ENCODE measurements around the gene ACTR1B.

Gene ACTR1B

GRCh38 chr2:97662386-97662894 is 1.4 kb downstream of the ACTR1B start:
- no peak for ATAC-seq

GRCh38 chr2:97661927-97662326 is 1.9 kb downstream of the ACTR1B start:
- TF ChIP-seq CSRNP3 (CRISPR knock-in tag; IDR thresholded peaks at IDR 0.05) (no peak), ZNF565 (CRISPR knock-in tag; conservative IDR thresholded peaks at IDR 0.05; ENCODE audit: low read depth) (no peak), ZC3H10 (CRISPR knock-in tag; IDR thresholded peaks at IDR 0.05) (no peak), ARNTL (CRISPR knock-in tag; IDR thresholded peaks at IDR 0.05; ENCODE audit: borderline replicate concordance, low read depth) (no peak), BACH2 (CRISPR knock-in tag; IDR thresholded peaks at IDR 0.05; ENCODE audit: borderline replicate concordance) (no peak), PPARA (CRISPR knock-in tag; IDR thresholded peaks at IDR 0.05; ENCODE audit: borderline replicate concordance) (no peak), ZFP30 (CRISPR knock-in tag; IDR thresholded peaks at IDR 0.05) (no peak), OSR1 (CRISPR knock-in tag; IDR thresholded peaks at IDR 0.05) (no peak), RARB (CRISPR knock-in tag; IDR thresholded peaks at IDR 0.05) (no peak), TOX (CRISPR knock-in tag; IDR thresholded peaks at IDR 0.05; ENCODE audit: borderline replicate concordance) (no peak), CSDC2 (CRISPR knock-in tag; IDR thresholded peaks at IDR 0.05) (no peak), POU6F1 (CRISPR knock-in tag; IDR thresholded peaks at IDR 0.05; ENCODE audit: borderline replicate concordance, low read depth) (no peak), ZNF70 (CRISPR knock-in tag; IDR thresholded peaks at IDR 0.05) (no peak), TCF4 (CRISPR knock-in tag; IDR thresholded peaks at IDR 0.05; ENCODE audit: borderline replicate concordance) (no peak)
- no peak for ATAC-seq

More at GRCh38 chr2:97662386-97662894, 1.4 kb downstream of the ACTR1B start:
- TF ChIP-seq GLIS3 (CRISPR knock-in tag; IDR thresholded peaks at IDR 0.05) = no peak
- TF ChIP-seq ZNF8 (CRISPR knock-in tag; IDR thresholded peaks at IDR 0.05) = no peak
- TF ChIP-seq ISL1 (CRISPR knock-in tag; IDR thresholded peaks at IDR 0.05) = no peak
- no peak for TF ChIP-seq OSR1 (CRISPR knock-in tag; IDR thresholded peaks at IDR 0.05)
- no peak for TF ChIP-seq SNAI2 (CRISPR knock-in tag; IDR thresholded peaks at IDR 0.05)

GRCh38 chr2:97660775-97661389 is 3.0 kb downstream of the ACTR1B start:
- no peak for TF ChIP-seq CSRNP3 (CRISPR knock-in tag; IDR thresholded peaks at IDR 0.05)
- TF ChIP-seq ESRRG (CRISPR knock-in tag; IDR thresholded peaks at IDR 0.05) = no peak
- ATAC-seq = no peak

GRCh38 chr2:97660044-97660774 is 3.6 kb downstream of the ACTR1B start:
- TF ChIP-seq CSRNP3 (CRISPR knock-in tag; IDR thresholded peaks at IDR 0.05) (no peak), SNAI2 (CRISPR knock-in tag; IDR thresholded peaks at IDR 0.05) (no peak), TCF4 (CRISPR knock-in tag; IDR thresholded peaks at IDR 0.05; ENCODE audit: borderline replicate concordance) (no peak), PPARA (CRISPR knock-in tag; IDR thresholded peaks at IDR 0.05; ENCODE audit: borderline replicate concordance) (no peak), ZC3H10 (CRISPR knock-in tag; IDR thresholded peaks at IDR 0.05) (no peak), ZNF8 (CRISPR knock-in tag; IDR thresholded peaks at IDR 0.05) (no peak), ZNF565 (CRISPR knock-in tag; conservative IDR thresholded peaks at IDR 0.05; ENCODE audit: low read depth) (no peak), BACH2 (CRISPR knock-in tag; IDR thresholded peaks at IDR 0.05; ENCODE audit: borderline replicate concordance) (no peak), ZFP3 (CRISPR knock-in tag; IDR thresholded peaks at IDR 0.05) (no peak)
- ATAC-seq = no peak
